NCI-H226 (cell line): ENCODE results near the gene C11orf52.

Experiments used
- DNase-seq: peaks from one replicate; pipeline ENCODE4 v3.0.0-alpha.2; 2015

C11orf52 gene

DNA sequence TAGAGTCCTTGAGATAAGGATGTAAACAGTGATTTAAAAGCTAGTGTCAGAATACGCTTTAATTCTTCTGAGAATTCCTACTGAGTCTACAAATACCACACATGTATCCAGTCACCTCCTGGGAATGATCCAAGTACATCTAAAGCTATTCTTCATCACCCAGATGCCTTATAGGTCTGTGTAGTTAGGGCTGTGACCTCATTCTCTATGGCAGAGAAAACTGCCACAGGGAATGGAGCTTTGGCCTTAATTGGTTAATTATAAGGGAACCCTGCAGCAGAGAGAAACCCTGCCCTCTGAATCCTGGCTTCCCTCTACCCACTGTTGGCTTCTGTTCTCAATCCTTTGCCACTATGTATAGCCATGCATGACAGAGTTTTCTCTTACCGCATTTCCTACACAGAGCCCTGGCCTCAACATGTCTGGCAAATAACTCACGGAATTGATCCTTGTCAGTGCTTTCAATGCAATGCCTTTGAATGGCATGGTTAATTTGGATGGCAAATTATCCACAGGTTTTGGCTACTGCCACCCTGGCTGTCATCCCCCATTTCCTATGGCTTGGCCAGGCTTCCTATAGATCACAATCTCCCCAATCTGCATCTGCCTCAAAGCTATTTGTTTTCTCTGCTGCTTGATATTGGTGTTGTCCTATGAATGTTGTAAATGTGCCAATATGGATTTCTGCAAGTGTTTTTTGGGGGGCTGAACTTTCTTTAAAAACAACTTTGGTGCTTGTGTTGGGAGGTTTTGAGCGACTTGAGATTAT lies 21.3 kb downstream of the C11orf52 start:
- peak; percentile 47 for DNase-seq

DNA sequence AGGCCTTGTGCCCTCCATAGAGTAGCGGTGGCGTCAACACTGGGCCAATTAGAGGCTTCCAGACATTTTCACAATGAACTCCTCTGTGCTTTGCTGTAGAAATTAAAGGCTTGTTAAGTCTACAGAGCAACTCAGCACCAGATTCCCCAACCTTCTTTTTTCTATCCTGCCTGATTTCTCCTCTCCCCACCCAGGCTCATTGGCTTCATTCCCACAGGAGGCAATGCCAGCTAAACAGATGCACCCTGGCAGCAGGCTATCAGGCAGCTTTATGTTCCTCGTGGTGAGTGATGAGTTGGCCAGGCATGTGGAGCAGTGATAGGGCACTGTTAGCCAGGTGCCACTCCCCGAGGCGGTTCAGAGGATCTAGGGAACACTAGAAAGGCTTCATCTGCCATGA lies 23.2 kb downstream of the C11orf52 start:
- peak; percentile 29 for DNase-seq

DNA sequence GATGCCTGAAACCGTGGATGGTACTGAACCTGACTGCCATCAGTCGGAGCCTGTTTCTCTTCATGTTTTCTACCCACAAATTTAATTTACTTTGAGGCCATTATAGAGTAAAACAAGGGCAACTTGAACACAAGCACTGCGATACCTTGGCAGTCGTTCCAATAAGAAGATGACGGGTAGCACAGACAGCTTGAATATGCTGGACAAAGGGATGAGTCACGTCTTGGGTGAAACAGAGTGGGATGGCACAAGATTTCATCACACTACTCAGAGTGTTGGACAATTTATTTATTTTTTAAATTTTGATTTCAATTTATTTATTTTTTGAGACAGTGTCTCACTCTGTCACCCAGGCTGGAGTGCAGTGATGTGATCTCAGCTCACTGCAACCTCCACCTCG lies 24.1 kb downstream of the C11orf52 start:
- DNase-seq = no peak

DNA sequence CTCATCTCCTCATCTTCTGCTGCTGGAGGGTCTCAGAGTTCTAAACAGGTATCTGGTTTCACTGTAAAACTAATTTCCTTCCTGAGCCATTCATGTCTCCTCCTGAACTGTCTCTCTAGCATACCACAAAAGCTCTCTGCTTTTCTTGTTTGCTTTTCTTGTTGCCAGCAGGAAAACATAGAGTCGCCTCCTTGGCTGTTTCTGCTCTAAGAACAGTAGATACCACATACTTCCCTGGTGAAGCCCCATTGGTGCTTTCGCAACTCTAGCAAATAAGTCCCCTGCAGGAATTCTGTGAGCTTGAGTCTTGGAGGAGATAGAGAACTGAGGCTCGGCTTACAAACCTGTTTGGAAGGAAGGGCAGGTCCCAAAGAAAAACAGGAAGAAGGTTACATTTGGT lies 25.4 kb downstream of the C11orf52 start:
- DNase-seq = peak; percentile 69

DNA sequence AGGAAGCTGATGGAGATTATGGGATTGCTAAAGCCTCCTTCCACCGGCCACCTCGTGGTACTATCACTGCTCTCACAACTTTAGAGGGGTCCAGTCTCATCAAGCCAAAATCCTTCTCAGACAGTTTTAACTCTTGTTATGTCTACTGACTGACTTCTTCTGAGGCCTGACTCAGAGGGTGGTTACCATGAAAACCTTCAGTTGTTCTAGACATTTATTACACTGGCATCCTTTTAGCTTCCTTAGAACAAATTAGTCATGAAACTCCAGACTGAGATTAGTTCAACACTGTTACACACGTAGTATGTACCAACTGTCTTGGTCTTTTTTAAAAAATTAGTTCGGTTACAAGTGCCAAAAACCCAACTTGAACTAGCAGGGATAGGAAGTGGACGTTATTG lies 25.9 kb downstream of the C11orf52 start:
- peak; percentile 63 for DNase-seq

DNA sequence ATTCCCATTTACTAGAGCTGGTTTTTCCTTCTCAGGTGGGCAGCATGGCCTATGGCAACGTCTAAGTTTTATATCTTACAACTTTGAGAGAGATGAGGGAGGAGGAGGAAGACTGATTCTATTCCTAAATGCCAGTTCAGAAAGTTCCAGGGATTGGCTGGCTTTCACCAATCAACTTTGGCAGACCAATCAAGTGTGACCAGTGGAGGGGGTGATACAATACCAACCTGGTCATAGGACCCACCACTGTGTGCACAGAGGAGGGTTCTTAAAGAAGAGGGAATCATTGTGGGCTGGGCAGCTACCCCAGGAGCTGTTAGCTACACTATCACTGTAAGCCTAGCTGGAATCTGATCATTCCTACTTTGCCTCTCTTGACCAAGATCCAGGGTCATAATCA lies 26.5 kb downstream of the C11orf52 start:
- DNase-seq = no peak

DNA sequence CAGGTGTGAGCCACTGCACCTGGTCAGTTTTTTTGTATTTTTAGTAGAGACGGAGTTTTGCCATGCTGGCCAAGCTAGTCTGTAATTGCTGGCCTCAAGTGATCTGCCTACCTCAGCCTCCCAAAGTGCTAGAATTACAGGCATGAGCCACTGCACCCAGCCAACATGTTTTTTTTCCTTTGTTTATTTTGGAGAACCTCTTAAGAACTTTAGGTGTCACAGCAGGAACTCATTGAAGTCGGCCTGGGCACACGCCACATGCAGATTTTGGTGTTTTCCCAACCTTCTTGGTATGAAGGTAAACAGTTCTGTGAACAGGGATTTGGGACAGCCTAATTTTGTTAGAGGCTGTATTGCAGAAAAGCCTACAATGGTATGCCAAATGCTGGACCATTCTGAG lies 27.8 kb downstream of the C11orf52 start:
- no peak for DNase-seq

DNA sequence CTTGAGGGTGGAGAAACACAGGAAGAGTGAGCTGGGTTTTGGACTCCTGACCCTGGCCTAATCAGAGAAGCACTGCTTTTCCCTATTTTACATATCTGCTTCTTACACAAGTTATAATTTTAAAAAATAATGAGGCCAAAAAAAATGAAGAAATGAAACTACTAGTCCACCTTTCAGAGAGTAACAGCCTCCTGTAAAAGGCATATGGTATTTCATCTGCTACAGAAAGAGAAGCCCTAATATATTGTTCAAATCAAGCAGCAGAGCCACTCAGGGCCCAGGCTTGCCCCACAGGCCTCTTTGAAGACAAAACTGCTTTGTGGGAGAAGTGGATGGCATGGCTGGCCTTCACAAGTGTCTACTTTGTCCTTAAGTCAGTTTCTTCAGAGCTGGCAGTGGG lies 28.4 kb downstream of the C11orf52 start:
- no peak for DNase-seq

DNA sequence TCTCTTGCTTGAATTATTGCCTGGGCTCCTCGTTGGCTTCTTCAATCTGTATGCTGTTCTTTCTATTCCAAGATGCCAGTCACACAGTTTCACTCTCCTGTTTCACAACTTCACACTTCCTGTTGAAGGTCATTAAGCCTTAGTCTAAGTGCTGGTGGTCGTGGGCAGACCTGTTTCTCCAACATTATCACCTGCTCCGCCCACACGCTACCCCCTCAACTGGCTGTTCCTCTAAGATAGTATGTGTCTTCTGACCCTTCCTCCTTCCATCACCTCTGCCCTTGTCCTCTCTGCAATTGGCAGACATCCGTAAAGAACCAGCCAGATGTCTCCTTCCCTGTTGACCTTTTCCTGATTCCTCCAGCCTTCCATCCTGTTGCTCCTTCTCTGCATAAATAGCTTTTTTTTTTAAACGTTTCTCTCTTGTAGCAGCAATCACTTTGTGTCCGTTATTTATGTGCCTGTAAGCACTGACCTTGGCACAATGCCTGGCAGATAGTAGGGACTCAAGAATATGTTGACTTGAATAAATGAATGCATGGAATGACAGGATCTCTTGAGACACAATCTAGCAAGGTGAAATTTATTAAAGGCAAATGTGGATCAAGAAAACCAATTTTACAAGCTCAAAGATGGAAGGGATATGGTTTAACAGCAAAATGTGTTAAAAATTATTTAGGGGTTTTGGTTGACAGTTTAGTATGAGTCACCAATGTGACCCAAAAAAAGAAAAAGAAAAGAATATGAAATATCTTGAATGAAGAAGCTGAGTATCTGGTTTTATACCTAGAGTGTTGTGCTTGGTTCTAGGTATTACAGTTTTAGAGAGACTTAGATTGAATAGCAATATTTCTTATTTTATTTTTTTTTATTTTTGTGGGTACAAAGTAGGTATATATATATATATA lies 31.1 kb downstream of the C11orf52 start:
- DNase-seq = no peak

DNA sequence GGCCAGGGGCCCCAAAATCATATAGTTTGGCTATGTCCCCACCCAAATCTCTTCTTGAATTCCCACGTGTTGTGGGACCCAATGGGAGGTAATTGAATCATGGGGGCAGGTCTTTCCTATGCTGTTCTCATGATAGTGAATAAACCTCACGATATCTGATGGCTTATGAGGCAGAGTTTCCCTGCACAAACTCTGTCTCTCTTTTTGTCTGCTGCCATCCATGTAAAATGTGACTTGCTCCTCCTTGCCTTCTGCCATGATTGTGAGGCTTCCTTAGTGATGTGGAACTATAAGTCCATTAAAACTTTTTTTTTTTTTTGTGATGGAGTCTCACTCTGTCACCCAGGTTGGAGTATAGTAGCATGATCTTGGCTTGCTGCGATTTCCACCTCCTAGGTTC lies 32.9 kb downstream of the C11orf52 start:
- DNase-seq = no peak

DNA sequence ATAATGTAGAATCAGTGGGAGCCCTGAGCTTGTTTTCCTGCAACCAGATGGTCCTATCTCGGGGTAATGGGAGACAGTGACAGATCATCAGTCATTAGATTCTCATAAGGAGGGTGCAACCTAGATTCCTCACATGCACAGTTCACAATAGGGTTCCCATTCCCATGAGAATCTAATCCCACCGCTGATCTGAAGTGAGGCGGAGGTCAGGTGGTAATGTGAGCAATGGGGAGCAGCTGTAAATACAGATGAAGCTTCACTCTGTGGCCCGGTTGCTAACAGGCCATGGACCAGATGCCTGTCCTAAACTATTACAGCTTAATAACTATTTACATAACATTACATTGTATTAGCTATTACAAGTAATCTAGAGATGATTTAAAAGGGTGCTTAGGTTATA lies 35.4 kb downstream of the C11orf52 start:
- DNase-seq = no peak

DNA sequence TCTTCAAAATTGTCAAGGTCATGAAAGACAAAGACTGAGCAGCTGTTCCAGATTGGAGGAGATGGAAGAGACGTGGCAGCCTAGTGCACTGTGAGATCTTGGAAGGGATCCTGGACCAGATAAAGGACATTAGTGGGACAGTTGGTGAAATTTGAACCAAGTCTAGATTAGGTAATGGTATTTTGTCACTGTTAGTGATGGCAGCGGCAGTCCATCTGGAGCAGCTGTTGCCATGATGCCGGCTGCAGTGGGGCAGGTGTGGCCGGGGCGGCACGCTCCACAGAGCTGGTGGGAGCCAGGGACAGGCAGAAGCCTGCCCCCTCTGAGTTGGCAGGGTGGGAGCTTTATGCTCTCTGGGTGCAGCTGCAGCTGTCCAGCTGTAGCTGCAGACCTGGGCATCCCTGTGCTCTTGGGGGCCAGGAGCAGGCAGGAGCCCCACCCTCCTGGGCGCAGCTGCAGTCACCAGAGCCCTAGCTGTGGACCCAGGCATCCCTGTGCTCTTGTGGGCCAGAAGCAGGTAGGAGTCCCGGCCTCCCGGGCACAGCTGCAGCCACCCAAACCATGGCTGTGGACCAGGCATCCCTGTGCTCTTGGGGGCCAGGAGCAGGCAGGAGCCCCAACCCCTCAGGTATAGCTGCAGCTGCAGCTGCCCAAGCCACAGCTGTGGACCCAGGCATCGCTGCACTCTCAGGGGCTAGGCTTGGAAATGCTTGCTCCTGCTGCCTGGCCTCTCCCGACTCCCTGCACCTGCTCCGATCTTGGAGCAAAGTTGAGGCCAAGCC lies 39.1 kb downstream of the C11orf52 start:
- DNase-seq = no peak

DNA sequence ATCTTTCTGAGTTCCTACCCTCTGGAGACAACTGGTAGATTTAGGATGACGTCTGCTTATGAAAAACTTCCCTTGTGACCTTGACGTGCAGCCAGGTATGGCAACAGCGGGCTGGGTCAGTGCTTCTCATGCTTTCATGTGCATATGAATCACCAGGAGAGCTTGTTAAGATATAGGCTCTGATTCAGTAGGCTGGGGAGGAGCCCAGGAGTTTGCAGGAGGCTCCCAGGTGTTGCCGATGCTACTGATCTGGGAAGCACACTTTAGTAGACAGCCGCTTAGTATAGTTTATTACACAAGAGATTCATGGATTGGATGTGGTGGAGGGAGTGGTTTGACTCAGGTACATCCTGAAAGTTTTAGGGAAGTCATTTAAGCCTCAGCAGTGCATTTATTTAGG lies 42.2 kb downstream of the C11orf52 start:
- DNase-seq = peak; percentile 26

DNA sequence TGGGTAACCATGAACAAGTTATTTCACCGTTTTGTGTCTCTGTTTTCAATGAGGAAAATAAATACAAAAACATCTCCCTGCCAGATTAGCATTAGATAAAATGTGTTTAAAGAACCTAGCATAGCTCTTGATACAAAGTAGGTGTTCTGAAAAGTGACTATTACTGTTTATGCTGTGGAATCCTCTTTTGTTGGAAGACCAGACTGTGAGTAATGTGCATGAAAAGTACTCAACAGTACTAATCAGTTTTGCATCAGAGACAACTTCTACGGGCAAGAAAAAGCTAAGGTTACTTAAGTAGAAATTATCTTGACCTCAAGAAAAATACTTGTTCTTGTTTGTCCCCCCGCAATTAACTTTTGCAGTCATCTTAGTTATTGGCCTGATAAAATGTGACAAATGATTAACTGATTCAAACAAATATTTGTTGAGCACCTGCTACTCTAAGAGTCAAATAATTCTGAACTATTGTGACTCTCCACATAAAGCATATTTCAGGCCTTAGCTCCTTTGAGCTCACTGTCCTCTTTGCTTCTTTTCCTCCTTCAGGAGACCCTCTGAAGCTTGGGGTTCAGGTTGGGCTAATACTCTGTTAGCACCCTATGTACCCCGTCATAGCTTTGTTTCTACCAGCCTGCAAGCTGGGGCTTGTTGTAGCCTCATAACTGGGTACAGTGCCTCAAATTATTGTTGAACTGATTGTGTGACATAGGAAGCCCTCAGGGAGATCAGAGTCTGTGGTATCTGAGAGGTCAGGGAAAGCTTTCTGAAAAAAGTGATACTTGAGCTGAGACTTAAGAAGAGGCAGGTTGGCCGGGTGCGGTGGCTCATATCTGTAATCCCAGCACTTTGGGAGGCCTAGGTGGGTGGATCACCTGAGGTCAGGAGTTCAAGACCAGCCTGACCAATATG lies 42.9 kb downstream of the C11orf52 start:
- DNase-seq = no peak

DNA sequence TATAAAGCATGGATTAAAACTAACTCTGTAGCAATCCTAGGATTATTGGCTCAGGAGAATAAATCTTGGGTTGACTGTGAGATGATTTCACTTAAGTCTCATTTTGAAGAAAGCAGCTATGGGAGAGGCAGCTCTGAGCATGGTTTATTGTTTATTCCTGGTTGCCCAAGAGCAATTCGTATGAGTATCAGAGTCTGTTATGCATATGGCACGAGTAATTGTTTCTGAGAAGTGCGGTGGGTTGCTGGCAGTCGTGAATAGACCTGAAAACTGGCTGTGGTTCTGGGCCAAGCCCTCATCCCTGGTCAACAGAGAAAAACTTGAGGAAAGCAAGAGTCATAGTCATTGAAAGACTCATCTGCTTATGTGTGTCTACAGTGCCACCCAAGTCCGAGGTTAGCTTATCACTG lies 45.2 kb downstream of the C11orf52 start:
- DNase-seq = no peak

DNA sequence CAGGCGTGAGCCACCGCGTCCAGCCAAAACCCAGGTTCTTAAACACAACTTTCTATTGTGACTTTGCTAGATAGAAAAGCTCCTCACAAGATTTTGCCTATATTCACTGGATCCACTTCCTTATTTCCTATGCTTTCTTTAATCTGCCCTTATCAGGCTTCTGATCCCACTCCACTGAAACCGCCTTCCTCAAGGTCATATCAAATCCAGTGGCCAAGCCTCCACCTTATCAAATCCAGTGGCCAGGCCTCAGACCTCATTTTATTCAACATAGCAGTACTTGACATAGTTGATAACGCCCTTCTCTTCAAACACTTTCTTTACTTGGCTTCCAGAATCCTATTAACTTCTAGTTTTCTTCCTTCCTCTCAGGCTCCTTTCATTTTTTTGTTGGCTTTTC lies 48.0 kb downstream of the C11orf52 start:
- DNase-seq = no peak

DNA sequence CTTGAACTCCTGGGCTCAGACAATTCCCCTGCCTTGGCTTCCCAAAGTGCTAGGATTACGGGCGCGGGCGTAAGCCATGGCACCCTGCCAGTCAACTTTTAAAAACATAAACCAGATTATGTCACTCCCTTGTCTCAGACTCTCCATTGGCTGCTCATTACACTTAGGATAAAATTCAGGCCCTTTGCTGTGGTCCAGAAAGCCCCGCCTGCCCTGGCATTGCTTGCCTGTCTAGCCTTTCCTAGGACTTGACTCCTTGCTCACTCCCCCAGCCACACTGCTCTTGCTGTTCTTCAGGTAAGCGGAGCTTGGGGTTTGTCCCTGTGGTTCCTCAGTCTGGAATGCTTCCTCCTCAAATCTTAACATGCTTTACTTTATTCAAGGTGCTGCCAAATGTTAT lies 48.9 kb downstream of the C11orf52 start:
- no peak for DNase-seq

DNA sequence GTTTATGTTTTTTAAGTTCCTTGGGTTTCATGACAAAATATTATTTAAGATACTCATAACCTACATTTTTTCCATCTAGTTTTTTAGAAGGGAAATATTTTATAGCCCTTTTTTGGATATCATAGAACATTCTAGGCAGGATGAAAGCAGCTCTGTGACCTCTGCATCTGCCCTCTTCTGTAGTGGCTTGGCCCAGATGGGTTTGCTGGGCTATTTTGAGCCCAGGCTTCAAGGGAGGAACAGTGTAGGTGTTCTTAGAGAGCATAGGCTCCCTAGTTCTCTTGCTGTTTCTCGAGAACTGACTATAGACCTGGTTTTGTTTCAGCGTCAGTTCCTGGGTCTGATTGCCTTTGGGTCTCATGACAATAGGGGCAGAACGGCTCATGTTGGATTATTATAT lies 50.6 kb downstream of the C11orf52 start:
- DNase-seq = no peak

DNA sequence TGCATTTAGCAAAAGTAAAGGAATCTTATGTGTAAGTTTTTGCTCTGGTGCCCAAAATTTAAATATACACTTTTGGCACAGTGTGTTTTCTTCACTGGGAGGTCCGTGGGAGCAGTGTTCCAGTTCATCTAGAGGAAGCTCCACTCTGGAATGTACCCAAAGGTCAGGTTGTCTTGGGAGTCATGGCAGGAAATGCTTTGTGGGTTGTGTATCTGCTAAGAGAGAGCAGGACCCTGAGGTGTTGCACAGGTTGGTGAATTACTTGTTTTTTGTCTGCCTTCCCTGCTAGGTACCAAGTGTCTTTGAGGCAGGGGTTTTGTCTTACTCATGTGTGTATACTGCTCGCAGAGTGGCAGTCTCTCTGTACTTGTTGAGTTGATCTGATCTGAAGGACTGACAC lies 55.7 kb downstream of the C11orf52 start:
- no peak for DNase-seq

DNA sequence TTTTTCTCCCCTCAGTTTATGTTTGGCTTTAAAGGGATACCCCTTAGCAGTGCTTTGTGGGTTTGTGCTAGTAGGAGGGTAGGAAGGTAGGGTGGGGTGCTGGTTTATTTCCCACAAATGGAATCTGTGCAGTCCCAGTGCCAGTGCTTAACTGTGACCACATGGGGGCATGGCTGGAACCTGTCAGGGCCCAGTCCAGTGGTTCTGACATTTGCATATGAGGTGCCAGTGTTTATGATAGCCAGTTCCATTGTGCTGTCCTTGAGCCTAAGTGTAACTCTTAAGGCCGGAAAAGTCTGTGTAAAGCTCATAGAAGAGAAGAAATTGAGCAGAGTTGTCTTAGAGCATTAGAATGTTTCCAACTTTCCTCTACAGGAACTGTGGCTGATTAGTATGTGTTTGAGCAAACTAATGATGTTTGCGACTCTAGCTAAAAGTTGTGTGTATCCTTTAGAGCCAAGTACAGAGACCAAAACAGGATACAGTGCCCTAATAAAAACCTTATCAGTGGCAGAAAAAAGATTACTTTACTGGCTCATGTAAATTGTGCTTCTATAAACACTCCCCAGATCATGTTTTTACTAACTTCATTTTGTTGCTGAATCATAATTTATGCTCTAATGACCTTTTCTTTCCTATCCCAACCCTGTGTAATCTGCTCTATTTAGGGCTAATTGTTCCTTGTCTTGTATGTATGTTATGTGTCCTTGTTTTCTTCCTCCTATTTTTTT lies 56.5 kb downstream of the C11orf52 start:
- no peak for DNase-seq

DNA sequence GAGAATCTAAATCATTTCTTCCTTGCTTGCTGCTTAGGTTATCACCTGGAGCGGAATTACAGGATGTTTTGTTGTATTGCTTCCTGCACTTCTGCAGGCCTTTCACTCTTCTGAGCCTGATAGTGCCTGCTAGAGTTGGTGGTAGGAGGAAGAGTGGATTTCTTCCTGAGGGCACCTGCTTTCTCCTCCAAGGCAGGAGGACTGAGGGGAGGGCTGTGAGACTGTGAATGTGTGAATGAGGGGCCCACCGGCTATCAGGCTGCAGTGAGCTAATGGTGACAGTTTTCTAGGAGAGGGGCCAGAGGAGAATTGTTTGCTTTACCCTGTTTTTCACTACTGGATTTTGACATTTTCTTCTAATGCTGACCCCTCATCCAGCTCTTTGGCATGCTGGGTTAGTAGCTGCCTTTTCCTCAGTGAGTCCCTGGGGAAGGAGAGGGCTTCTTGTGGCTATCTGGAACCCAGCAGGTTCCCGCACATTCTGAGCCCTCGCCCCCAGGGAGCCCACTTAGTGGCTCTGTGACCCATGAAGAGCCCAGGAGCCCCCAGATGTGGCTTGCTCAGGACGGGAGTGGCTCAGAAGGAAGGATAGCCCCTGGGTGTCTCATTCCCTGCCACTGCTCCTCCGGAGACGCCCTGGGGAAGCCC lies 57.5 kb downstream of the C11orf52 start:
- DNase-seq = no peak
